ENCODE measurements around the gene ZNF90.
"Not testable (repeated sequence)": the region's sequence is repeated elsewhere in the genome, so short reads cannot be mapped to it uniquely, and the experiment has no call there.

- TF ChIP-seq CTCF (IDR thresholded peaks at IDR 0.05 in 2 of 3, conservative IDR thresholded peaks at IDR 0.05 in 1 of 3; ENCODE audit: borderline replicate concordance in 1 of 3, insufficient read depth in 1 of 3, low read depth in 2 of 3, low read length in 2 of 3); REST (IDR thresholded peaks at IDR 0.05; ENCODE audit: low read depth); TCF7L2 (IDR thresholded peaks at IDR 0.05; ENCODE audit: borderline replicate concordance, extremely low read depth, insufficient read depth, insufficient read length); SP1 (IDR thresholded peaks at IDR 0.05; ENCODE audit: low read depth): not testable (repeated sequence)
These were observed 9.2 kb upstream of the ZNF90 start for GRCh38 chr19:20068559-20068958.

Data from HCT116 (cell line).